IMR-90 (cell line): ENCODE measurements around the gene ST6GALNAC3.
"Not testable (repeated sequence)": the region's sequence is repeated elsewhere in the genome, so short reads cannot be mapped to it uniquely, and the experiment has no call there.

Experiments used
- BHLHE40 ChIP-seq: fragments of 150-350 bp; IDR thresholded peaks from 2 replicates; pipeline ENCODE4 v1.6.1; 2016; ENCODE audit warnings: mild to moderate bottlenecking, low read depth, low read length
- FOS ChIP-seq: fragments of 150-350 bp; IDR thresholded peaks from 2 replicates; pipeline ENCODE4 v1.6.1; 2016; ENCODE audit warnings: low read depth, low read length
- MAZ ChIP-seq: IDR thresholded peaks from 2 replicates; pipeline ENCODE4 v1.6.1; 2012; ENCODE audit warnings: low read depth, mild to moderate bottlenecking, low read length, improper control_type of control experiment, moderate library complexity, borderline replicate concordance
- NFE2L2 ChIP-seq: fragments of 150-350 bp; IDR thresholded peaks from 2 replicates; pipeline ENCODE4 v1.6.1; 2016; ENCODE audit warnings: low read depth, mild to moderate bottlenecking, low read length
- TF ChIP-seq, protein P1 (sequence below): conservative IDR thresholded peaks from 2 replicates; pipeline ENCODE4 v1.5.1; 2012; ENCODE audit warnings: mild to moderate bottlenecking, low read depth, low read length, improper control_type of control experiment
- TF ChIP-seq, protein P2 (sequence below): fragments of 150-350 bp; IDR thresholded peaks from 2 replicates; pipeline ENCODE4 v1.6.1; 2017; ENCODE audit warnings: mild to moderate bottlenecking, antibody characterized with exemption, low read length, low read depth

DNA sequence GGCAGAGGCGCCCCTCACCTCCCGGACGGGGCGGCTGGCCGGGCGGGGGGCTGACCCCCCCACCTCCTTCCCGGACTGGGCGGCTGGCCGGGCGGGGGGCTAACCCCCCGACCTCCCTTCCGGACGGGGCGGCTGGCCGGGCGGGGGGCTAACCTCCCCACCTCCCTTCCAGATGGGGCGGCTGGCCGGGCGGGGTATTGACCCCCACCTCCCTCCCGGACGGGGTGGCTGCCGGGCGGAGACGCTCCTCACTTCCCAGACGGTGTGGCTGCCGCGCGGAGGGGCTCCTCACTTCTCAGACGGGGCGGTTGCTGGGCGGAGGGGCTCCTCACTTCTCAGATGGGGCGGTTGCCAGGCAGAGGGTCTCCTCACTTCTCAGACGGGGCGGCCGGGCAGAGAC, 37.8 kb downstream of the ST6GALNAC3 start:
- TF ChIP-seq, protein P1, sequence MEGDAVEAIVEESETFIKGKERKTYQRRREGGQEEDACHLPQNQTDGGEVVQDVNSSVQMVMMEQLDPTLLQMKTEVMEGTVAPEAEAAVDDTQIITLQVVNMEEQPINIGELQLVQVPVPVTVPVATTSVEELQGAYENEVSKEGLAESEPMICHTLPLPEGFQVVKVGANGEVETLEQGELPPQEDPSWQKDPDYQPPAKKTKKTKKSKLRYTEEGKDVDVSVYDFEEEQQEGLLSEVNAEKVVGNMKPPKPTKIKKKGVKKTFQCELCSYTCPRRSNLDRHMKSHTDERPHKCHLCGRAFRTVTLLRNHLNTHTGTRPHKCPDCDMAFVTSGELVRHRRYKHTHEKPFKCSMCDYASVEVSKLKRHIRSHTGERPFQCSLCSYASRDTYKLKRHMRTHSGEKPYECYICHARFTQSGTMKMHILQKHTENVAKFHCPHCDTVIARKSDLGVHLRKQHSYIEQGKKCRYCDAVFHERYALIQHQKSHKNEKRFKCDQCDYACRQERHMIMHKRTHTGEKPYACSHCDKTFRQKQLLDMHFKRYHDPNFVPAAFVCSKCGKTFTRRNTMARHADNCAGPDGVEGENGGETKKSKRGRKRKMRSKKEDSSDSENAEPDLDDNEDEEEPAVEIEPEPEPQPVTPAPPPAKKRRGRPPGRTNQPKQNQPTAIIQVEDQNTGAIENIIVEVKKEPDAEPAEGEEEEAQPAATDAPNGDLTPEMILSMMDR = not testable (repeated sequence)
- TF ChIP-seq MAZ, NFE2L2, BHLHE40, FOS: not testable (repeated sequence)
- TF ChIP-seq, protein P2, sequence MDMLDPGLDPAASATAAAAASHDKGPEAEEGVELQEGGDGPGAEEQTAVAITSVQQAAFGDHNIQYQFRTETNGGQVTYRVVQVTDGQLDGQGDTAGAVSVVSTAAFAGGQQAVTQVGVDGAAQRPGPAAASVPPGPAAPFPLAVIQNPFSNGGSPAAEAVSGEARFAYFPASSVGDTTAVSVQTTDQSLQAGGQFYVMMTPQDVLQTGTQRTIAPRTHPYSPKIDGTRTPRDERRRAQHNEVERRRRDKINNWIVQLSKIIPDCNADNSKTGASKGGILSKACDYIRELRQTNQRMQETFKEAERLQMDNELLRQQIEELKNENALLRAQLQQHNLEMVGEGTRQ = not testable (repeated sequence)
